Measurements from ENCODE around the gene C13orf46. TPM values are rescaled to one million over a fixed set of nuclear protein-coding genes. Genes with fewer than 3 reads are reported as not detected.

The C13orf46 gene
- total RNA-seq, 2 donors from 2014 or later, result 0.65 to 1.4 TPM

GRCh38 chr13:114011226-114011625 is 37.4 kb upstream of the C13orf46 start:
- peak; percentile 12 for DNase-seq
- intact Hi-C loops (cut with DNase I), result no loop called here

GRCh38 chr13:114010401-114011101 is 36.7 kb upstream of the C13orf46 start:
- DNase-seq, result peak; percentile 9
- intact Hi-C loops (cut with DNase I), result no loop called here
- ATAC-seq, result no peak

More at GRCh38 chr13:114011226-114011625, 37.4 kb upstream of the C13orf46 start:
- no peak for ATAC-seq

- DNase-seq, result peak; percentile 17
- no peak for ATAC-seq
Observed at GRCh38 chr13:114009590-114010400, 35.9 kb upstream of the C13orf46 start.

DNA sequence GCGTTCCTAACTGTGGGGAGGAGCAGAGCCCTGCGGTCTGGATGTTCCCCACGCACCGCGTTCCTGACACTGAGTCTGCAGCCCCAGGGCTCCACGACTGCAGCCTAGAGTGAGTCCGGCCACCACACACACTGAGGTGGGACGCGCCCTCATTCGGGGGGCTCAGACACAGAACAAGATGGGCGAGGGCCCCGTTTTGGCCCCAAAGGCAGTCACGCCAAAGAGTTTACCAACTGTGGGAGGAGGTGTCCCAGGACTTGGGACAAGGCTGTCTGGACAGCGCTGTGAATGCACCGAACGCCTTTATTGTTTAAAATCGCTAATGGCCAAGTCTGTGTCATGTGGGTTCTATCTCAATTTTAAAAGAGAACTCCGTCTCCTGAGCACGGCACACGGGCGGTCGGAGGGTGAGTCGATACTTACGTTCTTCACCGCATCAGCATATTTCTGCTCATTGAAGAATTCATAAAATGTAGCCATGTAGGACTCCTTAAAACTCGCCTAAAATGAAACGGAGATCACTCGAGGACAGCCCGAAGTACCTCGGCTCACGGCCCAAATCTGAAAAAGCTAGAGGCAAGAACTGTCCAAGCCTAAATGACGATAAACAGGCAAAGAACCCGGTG is 35.2 kb upstream of the C13orf46 start:
- DNase-seq (peak; percentile 10), ATAC-seq (no peak)
- intact Hi-C loops (cut with DNase I), result no loop called here

More at GRCh38 chr13:114009590-114010400, 35.9 kb upstream of the C13orf46 start:
- intact Hi-C loops (cut with DNase I), result no loop called here

DNA sequence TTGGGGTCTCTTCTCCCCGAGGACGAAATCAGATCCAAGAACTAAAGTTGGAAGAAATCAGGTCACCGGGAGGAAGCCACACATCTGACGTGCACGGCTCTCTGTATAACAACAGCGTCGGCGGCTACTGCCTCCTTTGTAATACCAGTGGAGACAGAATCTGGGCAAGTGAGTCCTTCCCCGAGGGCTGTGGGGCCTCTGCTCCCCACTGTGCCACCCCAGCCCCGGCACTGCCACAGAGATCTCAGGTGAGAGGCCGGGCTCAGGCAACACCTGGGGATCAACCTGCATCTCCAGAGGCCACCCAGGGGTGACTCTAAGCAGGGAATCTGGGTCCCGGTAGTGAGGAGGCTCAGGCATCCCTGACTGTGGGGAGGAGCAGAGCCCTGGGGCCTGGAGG is 33.7 kb upstream of the C13orf46 start:
- ATAC-seq (no peak), DNase-seq (peak; percentile 14)
- intact Hi-C loops (cut with DNase I), result no loop called here

GRCh38 chr13:114005206-114005724 is 31.4 kb upstream of the C13orf46 start:
- ATAC-seq, result peak; percentile 20 to 55

DNA sequence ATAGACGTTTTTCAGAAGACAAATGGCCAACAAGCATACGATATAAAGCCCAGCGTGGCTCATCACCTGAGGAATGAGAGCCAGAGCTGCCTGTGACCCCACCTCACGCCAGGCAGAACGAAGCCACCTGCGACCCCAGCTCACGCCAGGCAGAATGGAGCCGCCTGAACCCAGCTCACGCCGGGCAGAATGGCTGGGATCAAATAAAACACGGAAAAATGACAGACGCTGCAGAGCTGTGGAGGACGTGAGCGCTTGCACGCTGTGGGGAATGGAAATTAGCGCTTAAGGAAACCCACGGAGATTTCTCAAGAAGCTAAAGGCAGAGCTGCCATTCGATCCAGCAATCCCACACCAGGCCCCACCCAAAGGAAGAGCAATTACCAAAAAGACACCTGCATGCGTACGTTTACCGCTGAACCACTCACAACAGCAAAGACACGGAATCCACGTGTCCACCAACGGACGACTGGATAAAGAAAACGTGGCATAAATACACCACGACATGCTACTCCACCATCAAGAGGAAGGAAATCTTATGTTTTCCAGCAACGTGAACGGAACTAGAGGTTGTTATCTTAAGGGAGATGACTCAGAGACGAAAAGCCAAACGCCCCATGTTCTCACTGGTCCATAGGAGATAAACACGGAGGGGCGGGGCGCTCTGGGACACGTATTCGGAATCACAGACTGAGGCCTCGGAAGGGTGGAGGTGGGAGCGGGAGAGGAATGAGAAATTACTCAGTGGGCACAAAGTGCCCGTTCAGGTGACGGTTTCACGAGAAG is 30.7 kb upstream of the C13orf46 start:
- DNase-seq (peak; percentile 89), ATAC-seq (peak; percentile 39 to 93)
- intact Hi-C loops (cut with DNase I), result no loop called here

More at GRCh38 chr13:114005206-114005724, 31.4 kb upstream of the C13orf46 start:
- intact Hi-C loops (cut with DNase I), result no loop called here
- DNase-seq, result peak; percentile 18

DNA sequence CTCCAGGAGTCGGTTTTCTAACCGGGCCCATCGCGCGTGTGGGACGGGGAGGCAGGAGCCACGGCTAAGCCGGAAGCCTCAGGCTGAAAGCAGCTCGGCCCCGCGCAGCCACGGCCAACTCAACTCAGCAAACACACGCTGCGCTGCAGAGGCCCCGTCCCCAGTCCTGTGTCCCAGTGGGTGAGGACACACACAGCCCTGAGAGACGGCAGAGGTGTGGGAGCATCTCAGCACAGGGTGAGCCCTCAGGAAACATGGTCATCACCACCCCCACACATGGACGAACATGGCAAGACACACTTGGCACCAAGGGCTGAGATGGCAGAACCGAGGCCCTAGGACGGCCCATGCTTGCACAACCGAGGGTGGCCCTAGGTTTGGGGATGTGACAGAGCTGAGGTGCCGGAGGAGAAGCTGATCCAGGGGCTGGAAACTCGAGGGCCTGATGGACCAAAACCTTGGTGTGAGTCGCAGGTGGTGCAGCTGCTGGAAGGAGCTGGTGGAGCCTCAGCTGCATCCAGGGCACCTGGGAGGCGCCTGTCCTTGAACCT is 29.0 kb upstream of the C13orf46 start:
- ATAC-seq (no peak), DNase-seq (peak; percentile 17)
- intact Hi-C loops (cut with DNase I), result no loop called here

DNA sequence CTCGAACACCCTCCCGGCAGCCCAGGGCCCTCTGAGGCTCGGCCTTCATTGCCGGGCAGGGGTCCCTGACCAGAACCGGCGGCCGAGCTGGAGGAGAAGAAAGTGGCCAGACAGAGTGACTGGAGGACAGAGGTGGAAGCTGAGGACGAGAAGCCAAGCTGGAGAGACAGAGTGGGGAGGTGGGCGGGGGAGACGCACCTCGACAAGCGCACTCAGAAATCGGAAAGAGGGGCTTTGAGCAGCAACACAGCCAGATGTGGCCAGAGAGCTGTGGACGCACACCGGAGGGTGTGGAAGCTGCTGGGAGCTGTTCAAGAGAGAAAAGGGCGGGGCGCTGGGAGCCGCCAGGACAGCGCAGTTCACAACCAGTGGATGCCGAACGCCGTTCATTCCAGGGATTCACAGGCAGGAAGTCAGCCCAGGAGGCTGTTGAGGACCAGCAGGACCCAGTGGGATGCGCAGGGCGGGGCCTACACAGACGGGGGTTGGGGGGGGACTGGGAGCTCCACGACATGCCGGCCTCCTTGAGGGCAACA is 28.2 kb upstream of the C13orf46 start:
- peak; percentile 27 for DNase-seq
- intact Hi-C loops (cut with DNase I), result no loop called here
- peak in 1 of 2 donors; percentile 7 for ATAC-seq

DNA sequence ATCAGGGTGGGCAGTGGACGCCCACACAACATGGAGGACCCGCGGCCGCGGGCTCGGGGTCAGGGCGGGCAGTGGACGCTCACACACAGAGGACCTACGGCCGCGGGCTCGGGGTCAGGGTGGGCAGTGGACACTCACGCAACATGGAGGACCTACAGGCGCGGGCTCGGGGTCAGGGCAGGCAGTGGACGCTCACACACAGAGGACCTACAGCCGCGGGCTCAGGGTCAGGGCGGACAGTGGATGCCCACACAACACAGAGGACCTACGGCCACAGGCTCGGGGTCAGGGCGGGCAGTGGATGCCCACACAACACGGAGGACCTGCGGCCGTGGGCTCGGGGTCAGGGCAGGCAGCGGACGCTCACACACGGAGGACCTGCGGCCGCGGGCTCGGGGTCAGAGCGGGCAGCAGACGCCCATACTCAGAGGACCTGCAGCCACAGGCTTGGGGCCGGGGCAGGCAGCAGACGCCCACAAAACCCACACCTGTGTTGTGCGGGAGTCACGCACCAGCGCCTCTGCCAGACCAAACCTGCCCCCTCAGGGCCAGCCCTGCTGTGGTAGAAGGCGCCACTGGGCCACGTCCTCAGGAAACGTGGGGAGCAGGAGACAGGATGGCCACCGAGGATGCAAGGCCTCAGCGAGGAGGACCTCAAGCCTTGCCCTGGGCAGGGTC is 27.6 kb upstream of the C13orf46 start:
- no peak for ATAC-seq
- DNase-seq, result peak; percentile 14

DNA sequence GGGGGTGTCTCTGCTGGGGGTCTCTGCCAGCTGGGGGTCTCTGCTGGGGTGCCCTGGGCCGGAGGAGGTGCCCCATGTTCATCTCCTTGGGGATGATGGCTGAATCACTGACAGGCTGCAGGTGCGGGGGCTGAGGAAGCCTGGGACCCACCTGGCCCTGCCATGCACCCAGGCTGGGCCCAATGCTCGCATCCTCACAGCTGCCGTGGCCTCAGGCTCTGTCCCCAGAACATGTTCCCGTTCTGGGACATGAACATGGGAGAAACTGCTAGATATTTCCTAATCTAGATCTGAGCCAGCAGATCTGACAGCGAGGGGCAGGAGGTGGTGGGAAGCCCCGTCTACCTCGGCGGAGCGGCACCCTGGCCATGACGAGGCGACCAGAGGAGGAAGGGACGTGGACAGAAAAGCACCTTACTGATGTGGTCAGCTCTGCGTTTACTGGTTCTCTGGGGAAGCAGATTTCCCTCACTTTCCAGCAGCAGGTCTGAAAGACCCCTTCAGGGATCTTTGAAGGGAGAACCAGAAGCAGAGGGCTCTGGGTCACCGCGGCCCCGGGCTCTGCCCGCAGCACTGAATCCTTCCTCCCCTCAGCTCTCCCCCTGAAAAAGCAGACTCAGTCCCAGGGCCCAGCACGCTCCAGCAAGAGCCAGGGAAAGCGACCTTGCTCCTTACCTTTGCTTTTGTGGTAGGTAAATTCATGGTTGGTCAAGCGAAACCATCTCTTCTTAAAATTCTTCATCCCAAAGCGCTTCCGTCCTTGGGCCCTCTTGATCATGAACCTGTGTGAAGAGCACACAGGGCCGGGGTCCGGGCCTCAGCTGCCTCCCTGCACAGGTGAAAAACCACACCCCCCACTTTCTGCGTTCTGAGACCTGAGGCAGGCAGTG is 26.5 kb upstream of the C13orf46 start:
- no peak for ATAC-seq
- DNase-seq, result peak; percentile 14
- intact Hi-C loops (cut with DNase I), result no loop called here

More for the DNA sequence above, 27.6 kb upstream of the C13orf46 start:
- intact Hi-C loops (cut with DNase I), result no loop called here

- DNase-seq (peak; percentile 9), ATAC-seq (no peak)
- intact Hi-C loops (cut with DNase I), result no loop called here
Observed at GRCh38 chr13:113999618-113999910, 25.7 kb upstream of the C13orf46 start.

GRCh38 chr13:113998781-113999617 is 25.1 kb upstream of the C13orf46 start:
- intact Hi-C loops (cut with DNase I), result no loop called here
- no peak for ATAC-seq
- DNase-seq, result peak; percentile 18

DNA sequence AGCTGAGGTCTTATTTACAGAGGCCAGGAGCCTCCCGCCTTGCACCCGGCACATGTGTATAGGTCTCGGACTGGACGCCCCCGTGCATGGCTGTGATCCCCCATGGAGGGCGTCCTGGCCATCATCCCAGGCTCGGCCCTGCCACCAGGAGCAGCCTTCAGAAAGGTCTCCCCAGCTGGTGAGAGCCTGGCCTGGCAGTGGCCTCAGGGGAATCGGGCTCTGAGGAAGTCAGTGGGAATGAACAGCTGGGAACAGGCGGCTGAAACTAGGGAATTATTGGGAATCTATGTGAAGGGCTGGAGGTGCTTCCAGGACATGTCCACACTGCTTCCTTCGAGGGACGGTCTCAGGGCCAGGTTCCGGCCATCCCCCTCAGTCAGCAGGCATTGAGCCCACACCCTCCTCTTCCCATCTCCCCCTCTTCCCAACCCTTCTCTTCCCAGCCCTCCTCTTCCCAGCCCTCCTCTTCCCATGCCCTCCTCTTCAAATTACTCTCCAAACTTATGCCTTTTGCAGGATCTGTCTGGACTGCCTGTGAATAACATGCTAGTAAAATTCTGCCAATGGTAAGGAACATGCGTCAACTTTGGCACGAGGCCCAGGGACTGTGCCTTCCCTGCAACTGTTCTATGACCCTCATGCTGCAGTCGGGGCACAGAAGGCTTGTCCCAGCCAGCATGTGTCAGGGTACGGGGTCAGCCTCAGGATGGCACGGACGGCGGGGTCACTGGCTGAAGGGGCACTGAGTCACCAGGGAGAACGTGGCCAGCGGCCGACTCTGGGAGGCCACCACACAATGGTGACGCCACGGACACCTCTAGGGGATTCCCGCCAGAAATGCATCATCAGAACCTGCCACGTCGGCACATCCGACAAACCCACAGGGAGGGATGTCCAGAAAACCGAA is 24.2 kb upstream of the C13orf46 start:
- ATAC-seq, result peak; percentile 55 to 68
- peak; percentile 76 for DNase-seq
- intact Hi-C loops (cut with DNase I), result no loop called here

Measured in left cardiac atrium (tissue), 4 donors.